ENCODE measurements around the gene GCSH. TPM values are rescaled to one million over a fixed set of nuclear protein-coding genes. Genes with fewer than 3 reads are reported as not detected.

Gene GCSH
- total and polyA plus RNA-seq, 2 of the 13 experiments (the other 11 are each of a cell fraction or from before 2014, with no cell fraction given) = 35.9 to 103 TPM

DNA sequence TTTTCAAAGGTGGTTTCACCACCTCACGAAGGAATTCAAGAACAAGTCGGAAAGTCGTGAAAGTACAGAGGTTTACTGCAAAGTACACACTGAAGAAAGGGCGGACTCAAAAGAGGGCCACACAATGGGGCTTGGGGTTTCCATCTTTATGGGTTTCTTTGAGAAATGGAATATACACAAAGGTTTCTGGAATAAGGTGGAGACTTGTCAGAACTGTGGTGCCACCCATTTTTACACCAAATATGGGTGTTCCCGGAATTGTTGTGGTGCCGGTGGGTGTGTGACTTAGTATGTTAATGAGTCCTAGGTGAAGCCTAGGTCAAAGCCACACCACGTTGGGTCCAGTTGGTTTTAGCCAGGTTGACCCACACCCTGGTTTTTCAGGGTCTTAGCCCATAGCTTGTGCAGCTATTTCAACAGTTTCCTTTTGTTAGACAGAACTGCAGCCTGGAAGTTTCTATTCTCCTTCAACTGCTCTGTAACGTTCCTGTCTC lies 567 bp upstream of the GCSH start (continued):
- TF ChIP-seq TFE3 (CRISPR knock-in tag; IDR thresholded peaks at IDR 0.05) (no peak), CEBPB (IDR thresholded peaks at IDR 0.05; ENCODE audit: borderline replicate concordance, low read depth, low read length) (no peak), CREM (IDR thresholded peaks at IDR 0.05) (peak; percentile 15; the same call in 1 of the 2 replicates), CREM (CRISPR knock-in tag; IDR thresholded peaks at IDR 0.05) (no peak), ZMYM3 (CRISPR knock-in tag; IDR thresholded peaks at IDR 0.05) (no peak), SMAD3 (CRISPR knock-in tag; IDR thresholded peaks at IDR 0.05) (peak; percentile 9; the same call in 1 of the 2 replicates), ZNF343 (CRISPR knock-in tag; IDR thresholded peaks at IDR 0.05) (0 out of 2 replicates have a peak, but pooled peaks have one; percentile 55), ZNF431 (CRISPR knock-in tag; IDR thresholded peaks at IDR 0.05; ENCODE audit: borderline replicate concordance, low read depth) (no peak), ZNF432 (CRISPR knock-in tag; IDR thresholded peaks at IDR 0.05; ENCODE audit: borderline replicate concordance) (no peak), SATB2 (CRISPR knock-in tag; IDR thresholded peaks at IDR 0.05) (0 out of 2 replicates have a peak, but pooled peaks have one; percentile 40), SRF (IDR thresholded peaks at IDR 0.05; ENCODE audit: low read depth, low read length) (no peak; the same call in 1 of the 2 replicates), ZNF549 (CRISPR knock-in tag; IDR thresholded peaks at IDR 0.05) (no peak), ZNF766 (CRISPR knock-in tag; IDR thresholded peaks at IDR 0.05; ENCODE audit: borderline replicate concordance) (peak; percentile 42; the same call in 1 of the 2 replicates), NFKBIZ (CRISPR knock-in tag; IDR thresholded peaks at IDR 0.05) (no peak), ZNF530 (CRISPR knock-in tag; IDR thresholded peaks at IDR 0.05; ENCODE audit: low read depth) (no peak), TFAP4 (IDR thresholded peaks at IDR 0.05; ENCODE audit: borderline replicate concordance, low read depth) (no peak), IRF9 (CRISPR knock-in tag; IDR thresholded peaks at IDR 0.05; ENCODE audit: borderline replicate concordance) (no peak), ZNF672 (CRISPR knock-in tag; IDR thresholded peaks at IDR 0.05) (no peak), ZNF558 (CRISPR knock-in tag; IDR thresholded peaks at IDR 0.05; ENCODE audit: borderline replicate concordance) (no peak), RORA (CRISPR knock-in tag; IDR thresholded peaks at IDR 0.05) (no peak), ZNF850 (CRISPR knock-in tag; conservative IDR thresholded peaks at IDR 0.05) (no peak), HIVEP1 (CRISPR knock-in tag; IDR thresholded peaks at IDR 0.05) (peak; percentile 19; the same call in 1 of the 2 replicates), TOE1 (CRISPR knock-in tag; IDR thresholded peaks at IDR 0.05) (no peak)
- TF ChIP-seq, protein P1, sequence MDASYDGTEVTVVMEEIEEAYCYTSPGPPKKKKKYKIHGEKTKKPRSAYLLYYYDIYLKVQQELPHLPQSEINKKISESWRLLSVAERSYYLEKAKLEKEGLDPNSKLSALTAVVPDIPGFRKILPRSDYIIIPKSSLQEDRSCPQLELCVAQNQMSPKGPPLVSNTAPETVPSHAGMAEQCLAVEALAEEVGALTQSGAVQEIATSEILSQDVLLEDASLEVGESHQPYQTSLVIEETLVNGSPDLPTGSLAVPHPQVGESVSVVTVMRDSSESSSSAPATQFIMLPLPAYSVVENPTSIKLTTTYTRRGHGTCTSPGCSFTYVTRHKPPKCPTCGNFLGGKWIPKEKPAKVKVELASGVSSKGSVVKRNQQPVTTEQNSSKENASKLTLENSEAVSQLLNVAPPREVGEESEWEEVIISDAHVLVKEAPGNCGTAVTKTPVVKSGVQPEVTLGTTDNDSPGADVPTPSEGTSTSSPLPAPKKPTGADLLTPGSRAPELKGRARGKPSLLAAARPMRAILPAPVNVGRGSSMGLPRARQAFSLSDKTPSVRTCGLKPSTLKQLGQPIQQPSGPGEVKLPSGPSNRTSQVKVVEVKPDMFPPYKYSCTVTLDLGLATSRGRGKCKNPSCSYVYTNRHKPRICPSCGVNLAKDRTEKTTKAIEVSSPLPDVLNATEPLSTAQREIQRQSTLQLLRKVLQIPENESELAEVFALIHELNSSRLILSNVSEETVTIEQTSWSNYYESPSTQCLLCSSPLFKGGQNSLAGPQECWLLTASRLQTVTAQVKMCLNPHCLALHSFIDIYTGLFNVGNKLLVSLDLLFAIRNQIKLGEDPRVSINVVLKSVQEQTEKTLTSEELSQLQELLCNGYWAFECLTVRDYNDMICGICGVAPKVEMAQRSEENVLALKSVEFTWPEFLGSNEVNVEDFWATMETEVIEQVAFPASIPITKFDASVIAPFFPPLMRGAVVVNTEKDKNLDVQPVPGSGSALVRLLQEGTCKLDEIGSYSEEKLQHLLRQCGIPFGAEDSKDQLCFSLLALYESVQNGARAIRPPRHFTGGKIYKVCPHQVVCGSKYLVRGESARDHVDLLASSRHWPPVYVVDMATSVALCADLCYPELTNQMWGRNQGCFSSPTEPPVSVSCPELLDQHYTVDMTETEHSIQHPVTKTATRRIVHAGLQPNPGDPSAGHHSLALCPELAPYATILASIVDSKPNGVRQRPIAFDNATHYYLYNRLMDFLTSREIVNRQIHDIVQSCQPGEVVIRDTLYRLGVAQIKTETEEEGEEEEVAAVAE (CRISPR knock-in tag; IDR thresholded peaks at IDR 0.05; ENCODE audit: borderline replicate concordance) = 0 out of 2 replicates have a peak, but pooled peaks have one; percentile 34
